HL-60 (cell line): Measurements from ENCODE around the gene LIG1.
"Not testable (repeated sequence)": the region's sequence is repeated elsewhere in the genome, so short reads cannot be mapped to it uniquely, and the experiment has no call there.

Experiments
- DNase-seq, 2 experiments: peaks; one replicate each; pipeline ENCODE4 v3.0.0-alpha.2; 2010 to 2020; ENCODE audit warnings: low read depth in 1 of 2, low spot score in 1 of 2
- H3K27ac ChIP-seq: fragments of 250-450 bp; sonication (Bioruptor Pico); replicated peaks from 2 replicates; pipeline ENCODE4 v1.5.1; 2020; ENCODE audit warnings: mild to moderate bottlenecking, moderate library complexity
- H3K27me3 ChIP-seq: fragments of 250-450 bp; sonication (Bioruptor Pico); 2 replicates; pipeline ENCODE4 v1.5.1; 2021; ENCODE audit warnings: mild to moderate bottlenecking, moderate library complexity; ENCODE audit not compliant: insufficient read depth, poor library complexity, severe bottlenecking
- H3K4me3 ChIP-seq: replicated peaks from 2 replicates; pipeline ENCODE4 v1.5.1; 2011; ENCODE audit warnings: mild to moderate bottlenecking, control low read depth, low read length; ENCODE audit not compliant: insufficient read depth
- GABPA ChIP-seq: IDR thresholded peaks from 2 replicates; pipeline ENCODE4 v1.6.1; 2012; ENCODE audit warnings: low read depth
- POLR2AphosphoS5 ChIP-seq: IDR thresholded peaks from 2 replicates; pipeline ENCODE4 v1.6.1; 2012; ENCODE audit warnings: low read depth
- SPI1 ChIP-seq: IDR thresholded peaks from 2 replicates; pipeline ENCODE4 v1.6.1; 2012; ENCODE audit warnings: low read depth, mild to moderate bottlenecking, borderline replicate concordance
- TF ChIP-seq, protein P1 (sequence below): IDR thresholded peaks from 2 replicates; pipeline ENCODE4 v1.6.1; 2012; ENCODE audit warnings: low read depth; ENCODE audit not compliant: insufficient replicate concordance
- TF ChIP-seq, protein P2 (sequence below): IDR thresholded peaks from one replicate; pipeline ENCODE4 v1.5.1; 2011; ENCODE audit warnings: low read length, control low read depth, inconsistent platforms; ENCODE audit not compliant: insufficient read depth

LIG1 gene

DNA sequence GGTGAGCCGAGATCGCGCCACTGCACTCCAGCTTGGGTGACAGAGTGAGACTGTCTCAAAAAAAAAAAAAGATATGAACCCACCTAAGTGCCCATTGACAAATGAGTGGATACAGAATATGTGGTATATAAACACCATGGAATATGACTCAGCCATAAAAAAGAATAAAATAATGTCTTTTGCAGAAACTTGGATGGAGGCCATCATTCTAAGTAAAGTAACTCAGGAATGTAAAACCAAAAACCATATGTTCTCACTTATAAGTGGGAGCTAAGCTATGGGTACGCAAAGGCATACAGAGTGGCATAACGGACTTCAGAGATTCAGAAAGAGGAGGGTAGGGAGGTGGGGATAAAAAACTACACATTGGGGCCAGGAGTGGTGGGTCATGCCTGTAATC is 89.0 kb downstream of the LIG1 start:
- Histone ChIP-seq H3K4me3 (no peak overlapping the region), H3K27ac (no peak overlapping the region), H3K27me3 (no peaks in the 10 kb centered on the region)
- DNase-seq = no peak
- no peak for TF ChIP-seq SPI1
- TF ChIP-seq, protein P1, sequence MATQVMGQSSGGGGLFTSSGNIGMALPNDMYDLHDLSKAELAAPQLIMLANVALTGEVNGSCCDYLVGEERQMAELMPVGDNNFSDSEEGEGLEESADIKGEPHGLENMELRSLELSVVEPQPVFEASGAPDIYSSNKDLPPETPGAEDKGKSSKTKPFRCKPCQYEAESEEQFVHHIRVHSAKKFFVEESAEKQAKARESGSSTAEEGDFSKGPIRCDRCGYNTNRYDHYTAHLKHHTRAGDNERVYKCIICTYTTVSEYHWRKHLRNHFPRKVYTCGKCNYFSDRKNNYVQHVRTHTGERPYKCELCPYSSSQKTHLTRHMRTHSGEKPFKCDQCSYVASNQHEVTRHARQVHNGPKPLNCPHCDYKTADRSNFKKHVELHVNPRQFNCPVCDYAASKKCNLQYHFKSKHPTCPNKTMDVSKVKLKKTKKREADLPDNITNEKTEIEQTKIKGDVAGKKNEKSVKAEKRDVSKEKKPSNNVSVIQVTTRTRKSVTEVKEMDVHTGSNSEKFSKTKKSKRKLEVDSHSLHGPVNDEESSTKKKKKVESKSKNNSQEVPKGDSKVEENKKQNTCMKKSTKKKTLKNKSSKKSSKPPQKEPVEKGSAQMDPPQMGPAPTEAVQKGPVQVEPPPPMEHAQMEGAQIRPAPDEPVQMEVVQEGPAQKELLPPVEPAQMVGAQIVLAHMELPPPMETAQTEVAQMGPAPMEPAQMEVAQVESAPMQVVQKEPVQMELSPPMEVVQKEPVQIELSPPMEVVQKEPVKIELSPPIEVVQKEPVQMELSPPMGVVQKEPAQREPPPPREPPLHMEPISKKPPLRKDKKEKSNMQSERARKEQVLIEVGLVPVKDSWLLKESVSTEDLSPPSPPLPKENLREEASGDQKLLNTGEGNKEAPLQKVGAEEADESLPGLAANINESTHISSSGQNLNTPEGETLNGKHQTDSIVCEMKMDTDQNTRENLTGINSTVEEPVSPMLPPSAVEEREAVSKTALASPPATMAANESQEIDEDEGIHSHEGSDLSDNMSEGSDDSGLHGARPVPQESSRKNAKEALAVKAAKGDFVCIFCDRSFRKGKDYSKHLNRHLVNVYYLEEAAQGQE = no peak

GRCh38 chr19:48070177-48070769 is 99.9 kb downstream of the LIG1 start:
- H3K27me3 ChIP-seq, DNase-seq, H3K4me3 ChIP-seq, H3K27ac ChIP-seq: not testable (repeated sequence)

GRCh38 chr19:48069435-48069834 is 100.7 kb downstream of the LIG1 start:
- TF ChIP-seq SPI1 = no peak
- TF ChIP-seq POLR2AphosphoS5 = no peak
- TF ChIP-seq, protein P1 = no peak
- no peak for TF ChIP-seq GABPA
- TF ChIP-seq, protein P2, sequence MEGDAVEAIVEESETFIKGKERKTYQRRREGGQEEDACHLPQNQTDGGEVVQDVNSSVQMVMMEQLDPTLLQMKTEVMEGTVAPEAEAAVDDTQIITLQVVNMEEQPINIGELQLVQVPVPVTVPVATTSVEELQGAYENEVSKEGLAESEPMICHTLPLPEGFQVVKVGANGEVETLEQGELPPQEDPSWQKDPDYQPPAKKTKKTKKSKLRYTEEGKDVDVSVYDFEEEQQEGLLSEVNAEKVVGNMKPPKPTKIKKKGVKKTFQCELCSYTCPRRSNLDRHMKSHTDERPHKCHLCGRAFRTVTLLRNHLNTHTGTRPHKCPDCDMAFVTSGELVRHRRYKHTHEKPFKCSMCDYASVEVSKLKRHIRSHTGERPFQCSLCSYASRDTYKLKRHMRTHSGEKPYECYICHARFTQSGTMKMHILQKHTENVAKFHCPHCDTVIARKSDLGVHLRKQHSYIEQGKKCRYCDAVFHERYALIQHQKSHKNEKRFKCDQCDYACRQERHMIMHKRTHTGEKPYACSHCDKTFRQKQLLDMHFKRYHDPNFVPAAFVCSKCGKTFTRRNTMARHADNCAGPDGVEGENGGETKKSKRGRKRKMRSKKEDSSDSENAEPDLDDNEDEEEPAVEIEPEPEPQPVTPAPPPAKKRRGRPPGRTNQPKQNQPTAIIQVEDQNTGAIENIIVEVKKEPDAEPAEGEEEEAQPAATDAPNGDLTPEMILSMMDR = no peak
- no peak for DNase-seq
- H3K27ac ChIP-seq = no peak overlapping the region
- H3K4me3 ChIP-seq = no peak overlapping the region
- H3K27me3 ChIP-seq = no peaks in the 10 kb centered on the region
